Activated CD4-positive, alpha-beta T cell treated with anti-CD3 and anti-CD28 coated beads, Interleukin-2, amount 50 U/mL, for 16 hours (primary cell): ENCODE results near the gene FGFR4.

Experiments used
- DNase-seq: peaks from one replicate; pipeline ENCODE4 v3.0.0-alpha.2; 2020

FGFR4 gene

GRCh38 chr5:177132136-177133095 lies 45.7 kb downstream of the FGFR4 start:
- DNase-seq = peak; percentile 45

GRCh38 chr5:177133096-177133852 lies 46.6 kb downstream of the FGFR4 start, which contains the start of gene NSD1:
NSD1 (plus strand) TSS chr5:177133773; CDS start chr5:177135104, 1,331 bp downstream.
- DNase-seq = peak; percentile 95

- peak; percentile 45 for DNase-seq
These were observed 47.4 kb downstream of the FGFR4 start for GRCh38 chr5:177133853-177134696.

- no peak for DNase-seq
These were observed 48.0 kb downstream of the FGFR4 start for GRCh38 chr5:177134697-177135225.

- no peak for DNase-seq
These were observed 53.6 kb downstream of the FGFR4 start for GRCh38 chr5:177140312-177140711.

GRCh38 chr5:177141496-177141895 lies 54.8 kb downstream of the FGFR4 start:
- no peak for DNase-seq

- DNase-seq = no peak
These were observed 55.4 kb downstream of the FGFR4 start for GRCh38 chr5:177142098-177142611.

GRCh38 chr5:177142778-177143177 lies 56.1 kb downstream of the FGFR4 start:
- no peak for DNase-seq

- DNase-seq = no peak
These were observed 60.4 kb downstream of the FGFR4 start for GRCh38 chr5:177146891-177147638.
